PFSK-1 (cell line): Measurements from ENCODE around the gene ITPRIP.

Source experiments
- POLR2AphosphoS5 ChIP-seq: IDR thresholded peaks from 2 replicates; pipeline ENCODE4 v1.6.1; 2012; ENCODE audit warnings: low read depth, mild to moderate bottlenecking, control low read depth, low read length, moderate library complexity
- REST ChIP-seq, 2 experiments: IDR thresholded peaks; 2 replicates each; pipeline versions ENCODE4 v1.6.1 to v1.8.0; 2011 to 2012; ENCODE audit warnings: low read depth in 2 of 2, low read length in 2 of 2, control low read depth in 1 of 2, inconsistent platforms in 1 of 2, mild to moderate bottlenecking in 1 of 2, moderate library complexity in 1 of 2; ENCODE audit not compliant: insufficient read depth in 1 of 2
- TAF1 ChIP-seq: IDR thresholded peaks from 2 replicates; pipeline ENCODE4 v1.6.1; 2012; ENCODE audit warnings: low read length, control low read depth, borderline replicate concordance; ENCODE audit not compliant: insufficient read depth

- no peak for TF ChIP-seq REST (IDR thresholded peaks at IDR 0.05; ENCODE audit: insufficient read depth in 1 of 2, low read depth in 2 of 2, low read length in 2 of 2)
- no peak for TF ChIP-seq POLR2AphosphoS5
- no peak for TF ChIP-seq TAF1
Observed at GRCh38 chr10:104359811-104360210, 21.5 kb upstream of the ITPRIP start.
